ENCODE results near the gene PCDHGA10.
"Not testable (repeated sequence)": the region's sequence is repeated elsewhere in the genome, so short reads cannot be mapped to it uniquely, and the experiment has no call there.

PCDHGA10 gene

DNA sequence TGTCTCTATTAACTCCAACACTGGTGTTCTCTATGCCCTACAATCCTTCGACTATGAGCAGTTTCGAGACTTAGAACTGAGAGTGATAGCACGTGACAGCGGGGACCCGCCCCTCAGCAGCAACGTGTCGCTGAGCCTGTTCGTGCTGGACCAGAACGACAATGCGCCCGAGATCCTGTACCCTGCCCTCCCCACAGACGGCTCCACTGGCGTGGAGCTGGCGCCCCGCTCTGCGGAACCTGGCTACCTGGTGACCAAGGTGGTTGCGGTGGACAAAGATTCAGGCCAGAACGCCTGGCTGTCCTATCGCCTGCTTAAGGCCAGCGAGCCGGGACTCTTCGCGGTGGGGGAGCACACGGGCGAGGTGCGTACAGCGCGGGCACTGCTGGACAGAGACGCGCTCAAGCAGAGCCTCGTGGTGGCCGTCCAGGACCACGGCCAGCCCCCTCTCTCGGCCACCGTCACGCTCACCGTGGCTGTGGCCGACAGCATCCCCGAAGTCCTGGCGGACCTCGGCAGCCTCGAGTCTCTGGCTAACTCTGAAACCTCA is 10.0 kb downstream of the PCDHGA10 start:
- no peak for DNase-seq

GRCh38 chr5:141427783-141428426 is 15.1 kb downstream of the PCDHGA10 start:
- no peak for DNase-seq

DNA sequence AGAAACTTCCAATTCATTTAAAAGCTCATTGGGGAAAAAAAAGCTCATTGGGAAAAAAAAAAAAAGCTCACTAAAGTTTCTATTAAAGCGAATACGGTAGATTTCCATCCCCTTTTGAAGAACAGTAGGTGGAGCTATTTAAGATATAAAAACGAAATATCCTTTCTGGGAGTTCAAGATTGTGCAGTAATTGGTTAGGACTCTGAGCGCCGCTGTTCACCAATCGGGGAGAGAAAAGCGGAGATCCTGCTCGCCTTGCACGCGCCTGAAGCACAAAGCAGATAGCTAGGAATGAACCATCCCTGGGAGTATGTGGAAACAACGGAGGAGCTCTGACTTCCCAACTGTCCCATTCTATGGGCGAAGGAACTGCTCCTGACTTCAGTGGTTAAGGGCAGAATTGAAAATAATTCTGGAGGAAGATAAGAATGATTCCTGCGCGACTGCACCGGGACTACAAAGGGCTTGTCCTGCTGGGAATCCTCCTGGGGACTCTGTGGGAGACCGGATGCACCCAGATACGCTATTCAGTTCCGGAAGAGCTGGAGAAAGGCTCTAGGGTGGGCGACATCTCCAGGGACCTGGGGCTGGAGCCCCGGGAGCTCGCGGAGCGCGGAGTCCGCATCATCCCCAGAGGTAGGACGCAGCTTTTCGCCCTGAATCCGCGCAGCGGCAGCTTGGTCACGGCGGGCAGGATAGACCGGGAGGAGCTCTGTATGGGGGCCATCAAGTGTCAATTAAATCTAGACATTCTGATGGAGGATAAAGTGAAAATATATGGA is 17.7 kb downstream of the PCDHGA10 start, which contains the start of gene PCDHGA12:
PCDHGA12 (plus strand) TSS at position 176 of the 782 bp plus-strand sequence; CDS start at position 429, 253 bp downstream.
- DNase-seq = no peak

GRCh38 chr5:141431286-141431685 is 18.5 kb downstream of the PCDHGA10 start:
- DNase-seq = no peak

GRCh38 chr5:141432308-141432707 is 19.5 kb downstream of the PCDHGA10 start:
- not testable (repeated sequence) for DNase-seq

- not testable (repeated sequence) for DNase-seq
Observed at GRCh38 chr5:141432726-141433125, 19.9 kb downstream of the PCDHGA10 start.

- DNase-seq = no peak
Observed at GRCh38 chr5:141434006-141434405, 21.2 kb downstream of the PCDHGA10 start.

DNA sequence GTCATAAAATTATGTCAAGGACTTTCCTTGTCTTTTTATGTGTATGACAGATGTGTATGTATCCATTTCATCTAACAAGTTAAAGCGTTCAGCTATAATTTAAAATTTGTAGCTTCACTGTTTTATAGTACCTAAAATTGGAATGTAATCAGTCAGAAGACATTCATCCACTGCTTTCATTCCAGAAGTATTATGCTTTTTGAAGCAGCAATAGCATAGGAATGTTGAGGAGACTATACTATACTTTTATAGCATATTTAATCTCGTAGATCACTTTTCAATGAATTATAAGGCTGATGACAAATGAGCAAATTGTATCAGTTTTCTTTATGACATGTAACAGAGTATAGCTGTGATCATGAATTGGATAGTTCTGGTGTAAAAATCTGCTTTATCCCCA is 24.4 kb downstream of the PCDHGA10 start:
- no peak for DNase-seq

GRCh38 chr5:141439411-141440141 is 26.8 kb downstream of the PCDHGA10 start:
- DNase-seq = no peak

GRCh38 chr5:141440341-141440740 is 27.6 kb downstream of the PCDHGA10 start:
- DNase-seq = no peak

DNA sequence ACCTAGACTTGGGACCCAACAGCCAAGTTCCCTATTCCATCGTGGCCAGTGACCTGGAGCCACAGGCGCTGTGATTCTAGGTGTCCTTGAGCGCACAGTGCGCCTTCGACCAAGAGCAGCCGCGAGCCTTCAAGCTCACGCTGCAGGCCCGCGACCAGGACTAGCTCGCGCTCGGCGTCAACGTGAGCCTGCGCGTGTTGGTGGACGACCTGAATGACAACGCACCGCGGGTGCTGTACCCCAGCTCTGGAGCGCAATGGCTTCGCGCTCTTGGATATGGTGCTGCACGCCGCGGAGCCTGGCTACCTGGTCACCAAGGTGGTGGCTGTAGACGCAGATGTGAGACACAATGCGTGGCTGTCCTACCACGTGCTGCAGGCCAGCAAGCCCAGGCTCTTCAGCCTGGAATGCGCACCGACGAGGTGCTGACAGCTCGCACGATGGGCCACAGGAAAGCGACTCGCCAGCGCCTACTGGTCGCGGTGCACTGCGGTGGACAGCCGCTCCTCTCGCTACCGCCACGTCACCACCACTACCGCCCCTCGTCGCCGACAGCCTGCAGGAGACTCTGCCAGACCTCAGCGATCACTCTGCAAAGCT is 28.9 kb downstream of the PCDHGA10 start:
- DNase-seq = no peak

DNA sequence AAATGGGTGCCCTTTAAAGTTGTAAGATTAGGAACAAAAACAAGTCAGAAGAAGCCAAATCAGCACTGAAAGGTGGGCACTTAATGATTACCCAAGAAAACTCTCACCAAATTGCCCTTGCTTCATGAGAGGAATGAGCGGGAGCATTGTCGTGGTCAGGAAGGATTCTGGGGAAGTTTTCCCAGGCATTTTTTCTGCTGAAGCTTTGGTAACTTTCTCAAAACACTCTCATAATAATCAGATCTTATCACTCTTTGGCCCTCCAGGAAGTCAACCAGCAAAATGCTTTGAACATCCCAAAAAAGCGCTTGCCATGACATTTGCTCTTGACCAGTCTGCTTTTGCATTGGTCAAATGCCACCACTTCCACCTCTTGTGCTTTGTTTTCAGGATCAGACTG is 52.6 kb downstream of the PCDHGA10 start:
- no peak for DNase-seq

Data from NCI-H2171 treated with DMSO at 0.1 percent for 48 hours (cell line).